HepG2 (cell line): ENCODE measurements around the gene UAP1L1. TPM values are rescaled to one million over a fixed set of nuclear protein-coding genes. Genes with fewer than 3 reads are reported as not detected.

Experiments used
- ADNP ChIP-seq: sonication (generic); formaldehyde crosslinking; IDR thresholded peaks from 2 replicates; pipeline ENCODE4 v1.4.0; 2020; ENCODE audit warnings: missing genetic modification reagents
- CEBPG ChIP-seq: IDR thresholded peaks from 2 replicates; pipeline ENCODE4 v1.6.1; 2016
- FOSL1 ChIP-seq: sonication (generic); formaldehyde crosslinking; IDR thresholded peaks from 2 replicates; pipeline ENCODE4 v1.9.0; 2021; ENCODE audit warnings: missing genetic modification reagents, borderline replicate concordance
- HNRNPH1 ChIP-seq: fragments of 200-400 bp; formaldehyde crosslinking; optimal IDR thresholded peaks from 2 replicates; pipeline ENCODE3; 2017; ENCODE audit warnings: mild to moderate bottlenecking, low read depth, low read length
- HNRNPLL ChIP-seq: fragments of 200-400 bp; formaldehyde crosslinking; IDR thresholded peaks from 2 replicates; pipeline ENCODE4 v1.6.1; 2017; ENCODE audit warnings: mild to moderate bottlenecking, low read depth, low read length; ENCODE audit not compliant: poor library complexity, severe bottlenecking
- IRF2 ChIP-seq: IDR thresholded peaks from 2 replicates; pipeline ENCODE4 v1.6.1; 2018; ENCODE audit warnings: missing genetic modification reagents, missing compliant biosample characterization
- NCOA1 ChIP-seq: sonication (generic); formaldehyde crosslinking; IDR thresholded peaks from 2 replicates; pipeline ENCODE4 v1.9.0; 2021; ENCODE audit warnings: missing genetic modification reagents
- NFRKB ChIP-seq: fragments of 450-650 bp; IDR thresholded peaks from 2 replicates; pipeline ENCODE4 v1.6.1; 2017
- NONO ChIP-seq, 2 experiments: fragments of 450-650 bp in 1 of 2; sonication (generic) in 1 of 2; formaldehyde crosslinking in 1 of 2; IDR thresholded peaks in 1 of 2; conservative IDR thresholded peaks in 1 of 2; 2 replicates each; pipeline versions ENCODE4 v1.6.1 to v1.8.0; 2017 to 2022; ENCODE audit warnings: mild to moderate bottlenecking in 1 of 2, missing genetic modification reagents in 1 of 2, moderate library complexity in 1 of 2
- NR2F2 ChIP-seq: IDR thresholded peaks from 2 replicates; pipeline ENCODE4 v1.6.1; 2012; ENCODE audit warnings: low read depth, inconsistent platforms, borderline replicate concordance
- POGZ ChIP-seq: sonication (generic); formaldehyde crosslinking; IDR thresholded peaks from 2 replicates; pipeline ENCODE4 v1.4.0; 2020; ENCODE audit warnings: mild to moderate bottlenecking, missing genetic modification reagents
- RAD21 ChIP-seq: fragments of 450-650 bp; formaldehyde crosslinking; IDR thresholded peaks from 2 replicates; pipeline ENCODE4 v1.5.0; 2020; ENCODE audit warnings: mild to moderate bottlenecking
- SMAD9 ChIP-seq: sonication (generic); formaldehyde crosslinking; IDR thresholded peaks from 2 replicates; pipeline ENCODE4 v1.5.1; 2020; ENCODE audit warnings: mild to moderate bottlenecking, missing genetic modification reagents
- SP4 ChIP-seq: sonication (generic); formaldehyde crosslinking; IDR thresholded peaks from 2 replicates; pipeline ENCODE4 v1.8.1; 2023; ENCODE audit warnings: mild to moderate bottlenecking, missing genetic modification reagents
- ZBTB3 ChIP-seq: sonication (generic); formaldehyde crosslinking; IDR thresholded peaks from 2 replicates; pipeline ENCODE4 v1.4.0; 2020; ENCODE audit warnings: low read depth, mild to moderate bottlenecking, moderate library complexity, missing genetic modification reagents, borderline replicate concordance
- ZMYM2 ChIP-seq: sonication (generic); formaldehyde crosslinking; IDR thresholded peaks from 2 replicates; pipeline ENCODE4 v1.8.0; 2022; ENCODE audit warnings: mild to moderate bottlenecking, missing genetic modification reagents
- ZMYM4 ChIP-seq: sonication (generic); formaldehyde crosslinking; IDR thresholded peaks from 2 replicates; pipeline ENCODE4 v1.8.1; 2023; ENCODE audit warnings: mild to moderate bottlenecking, missing genetic modification reagents
- ZNF225 ChIP-seq: sonication (generic); formaldehyde crosslinking; IDR thresholded peaks from 2 replicates; pipeline ENCODE4 v1.4.0; 2020; ENCODE audit warnings: mild to moderate bottlenecking, missing genetic modification reagents
- ZNF432 ChIP-seq: sonication (generic); formaldehyde crosslinking; IDR thresholded peaks from 2 replicates; pipeline ENCODE4 v1.5.0; 2020; ENCODE audit warnings: missing genetic modification reagents, mild to moderate bottlenecking, borderline replicate concordance
- ZNF614 ChIP-seq: IDR thresholded peaks from 2 replicates; pipeline ENCODE4 v1.6.1; 2018; ENCODE audit warnings: missing biosample characterization, missing genetic modification reagents, inconsistent platforms, borderline replicate concordance
- ZNF652 ChIP-seq: IDR thresholded peaks from 2 replicates; pipeline ENCODE4 v1.6.1; 2016; ENCODE audit warnings: low read depth, borderline replicate concordance
- polyA plus RNA-seq, 8 experiments: library from polyadenylated mRNA; depleted of rRNA in 3 of 8; stranded (reverse) in 7 of 8; unstranded in 1 of 8; fragments of >200 nt; fragmentation: Illumina TruSeq in 4 of 8; extraction: Trizol in 4 of 8; gene quantifications; 2 replicates each; pipeline versions ENCODE4 v1.2.1 to v1.2.3, GENCODE V29; 2011 to 2016; ENCODE audit warnings: low read depth in 4 of 8, missing spikeins in 1 of 8, mixed read lengths in 1 of 8; ENCODE audit not compliant: insufficient read depth in 1 of 8
- total RNA-seq, 5 experiments: library from RNA; depleted of rRNA; stranded (reverse); fragments of >200 nt; fragmentation: Illumina TruSeq; extraction: Trizol; gene quantifications; 2 replicates each; pipeline ENCODE4 v1.2.3, GENCODE V29; 2016; ENCODE audit warnings: low read depth in 1 of 5
- TF ChIP-seq, protein P1 (sequence below): IDR thresholded peaks from 2 replicates; pipeline ENCODE4 v1.6.1; 2012; ENCODE audit warnings: low read depth, low read length, improper control_type of control experiment
- TF ChIP-seq, protein P2 (sequence below): IDR thresholded peaks from 2 replicates; pipeline ENCODE4 v1.6.1; 2012; ENCODE audit warnings: low read length, improper control_type of control experiment
- TF ChIP-seq, protein P3 (sequence below): fragments of 450-650 bp; IDR thresholded peaks from 2 replicates; pipeline ENCODE4 v1.6.1; 2017
- TF ChIP-seq, protein P4 (sequence below), 2 experiments: fragments of 450-650 bp in 1 of 2; sonication (generic) in 1 of 2; formaldehyde crosslinking; IDR thresholded peaks; 2 replicates each; pipeline versions ENCODE4 v1.5.0 to v1.8.0; 2020 to 2022; ENCODE audit warnings: mild to moderate bottlenecking in 1 of 2, missing genetic modification reagents in 1 of 2

UAP1L1 gene
- total and polyA plus RNA-seq, 2 of the 13 experiments (the other 11 are each of a cell fraction or from before 2014, with no cell fraction given) = 5.4 to 6.4 TPM

- TF ChIP-seq, protein P1, sequence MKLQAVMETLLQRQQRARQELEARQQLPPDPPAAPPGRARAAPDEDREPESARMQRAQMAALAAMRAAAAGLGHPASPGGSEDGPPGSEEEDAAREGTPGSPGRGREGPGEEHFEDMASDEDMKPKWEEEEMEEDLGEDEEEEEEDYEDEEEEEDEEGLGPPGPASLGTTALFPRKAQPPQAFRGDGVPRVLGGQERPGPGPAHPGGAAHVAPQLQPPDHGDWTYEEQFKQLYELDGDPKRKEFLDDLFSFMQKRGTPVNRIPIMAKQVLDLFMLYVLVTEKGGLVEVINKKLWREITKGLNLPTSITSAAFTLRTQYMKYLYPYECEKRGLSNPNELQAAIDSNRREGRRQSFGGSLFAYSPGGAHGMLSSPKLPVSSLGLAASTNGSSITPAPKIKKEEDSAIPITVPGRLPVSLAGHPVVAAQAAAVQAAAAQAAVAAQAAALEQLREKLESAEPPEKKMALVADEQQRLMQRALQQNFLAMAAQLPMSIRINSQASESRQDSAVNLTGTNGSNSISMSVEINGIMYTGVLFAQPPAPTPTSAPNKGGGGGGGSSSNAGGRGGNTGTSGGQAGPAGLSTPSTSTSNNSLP = no peak
- TF ChIP-seq NR2F2 = no peak
- TF ChIP-seq SMAD9 (CRISPR knock-in tag) = no peak
- TF ChIP-seq NFRKB = no peak
- no peak for TF ChIP-seq FOSL1 (CRISPR knock-in tag)
- no peak for TF ChIP-seq IRF2 (CRISPR knock-in tag)
- TF ChIP-seq ZNF225 = peak; percentile 82; the same call in 1 of the 2 replicates
- TF ChIP-seq NONO (IDR thresholded peaks at IDR 0.05) = no peak
- TF ChIP-seq NONO (CRISPR knock-in tag; conservative IDR thresholded peaks at IDR 0.05) = no peak
- TF ChIP-seq, protein P2, sequence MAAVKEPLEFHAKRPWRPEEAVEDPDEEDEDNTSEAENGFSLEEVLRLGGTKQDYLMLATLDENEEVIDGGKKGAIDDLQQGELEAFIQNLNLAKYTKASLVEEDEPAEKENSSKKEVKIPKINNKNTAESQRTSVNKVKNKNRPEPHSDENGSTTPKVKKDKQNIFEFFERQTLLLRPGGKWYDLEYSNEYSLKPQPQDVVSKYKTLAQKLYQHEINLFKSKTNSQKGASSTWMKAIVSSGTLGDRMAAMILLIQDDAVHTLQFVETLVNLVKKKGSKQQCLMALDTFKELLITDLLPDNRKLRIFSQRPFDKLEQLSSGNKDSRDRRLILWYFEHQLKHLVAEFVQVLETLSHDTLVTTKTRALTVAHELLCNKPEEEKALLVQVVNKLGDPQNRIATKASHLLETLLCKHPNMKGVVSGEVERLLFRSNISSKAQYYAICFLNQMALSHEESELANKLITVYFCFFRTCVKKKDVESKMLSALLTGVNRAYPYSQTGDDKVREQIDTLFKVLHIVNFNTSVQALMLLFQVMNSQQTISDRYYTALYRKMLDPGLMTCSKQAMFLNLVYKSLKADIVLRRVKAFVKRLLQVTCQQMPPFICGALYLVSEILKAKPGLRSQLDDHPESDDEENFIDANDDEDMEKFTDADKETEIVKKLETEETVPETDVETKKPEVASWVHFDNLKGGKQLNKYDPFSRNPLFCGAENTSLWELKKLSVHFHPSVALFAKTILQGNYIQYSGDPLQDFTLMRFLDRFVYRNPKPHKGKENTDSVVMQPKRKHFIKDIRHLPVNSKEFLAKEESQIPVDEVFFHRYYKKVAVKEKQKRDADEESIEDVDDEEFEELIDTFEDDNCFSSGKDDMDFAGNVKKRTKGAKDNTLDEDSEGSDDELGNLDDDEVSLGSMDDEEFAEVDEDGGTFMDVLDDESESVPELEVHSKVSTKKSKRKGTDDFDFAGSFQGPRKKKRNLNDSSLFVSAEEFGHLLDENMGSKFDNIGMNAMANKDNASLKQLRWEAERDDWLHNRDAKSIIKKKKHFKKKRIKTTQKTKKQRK = no peak
- no peak; the same call in 1 of the 2 replicates for TF ChIP-seq RAD21 (CRISPR knock-in tag)
- no peak for TF ChIP-seq ZMYM4 (CRISPR knock-in tag)
- no peak for TF ChIP-seq CEBPG (CRISPR knock-in tag)
- TF ChIP-seq ZNF432 (CRISPR knock-in tag) = no peak
- TF ChIP-seq POGZ = peak; percentile 16; the same call in 1 of the 2 replicates
- no peak for TF ChIP-seq HNRNPLL
- TF ChIP-seq HNRNPH1 = no peak
- TF ChIP-seq NCOA1 (CRISPR knock-in tag) = no peak
- TF ChIP-seq ZNF652 (CRISPR knock-in tag) = no peak
- TF ChIP-seq, protein P3, sequence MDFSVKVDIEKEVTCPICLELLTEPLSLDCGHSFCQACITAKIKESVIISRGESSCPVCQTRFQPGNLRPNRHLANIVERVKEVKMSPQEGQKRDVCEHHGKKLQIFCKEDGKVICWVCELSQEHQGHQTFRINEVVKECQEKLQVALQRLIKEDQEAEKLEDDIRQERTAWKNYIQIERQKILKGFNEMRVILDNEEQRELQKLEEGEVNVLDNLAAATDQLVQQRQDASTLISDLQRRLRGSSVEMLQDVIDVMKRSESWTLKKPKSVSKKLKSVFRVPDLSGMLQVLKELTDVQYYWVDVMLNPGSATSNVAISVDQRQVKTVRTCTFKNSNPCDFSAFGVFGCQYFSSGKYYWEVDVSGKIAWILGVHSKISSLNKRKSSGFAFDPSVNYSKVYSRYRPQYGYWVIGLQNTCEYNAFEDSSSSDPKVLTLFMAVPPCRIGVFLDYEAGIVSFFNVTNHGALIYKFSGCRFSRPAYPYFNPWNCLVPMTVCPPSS = no peak
- TF ChIP-seq, protein P4, sequence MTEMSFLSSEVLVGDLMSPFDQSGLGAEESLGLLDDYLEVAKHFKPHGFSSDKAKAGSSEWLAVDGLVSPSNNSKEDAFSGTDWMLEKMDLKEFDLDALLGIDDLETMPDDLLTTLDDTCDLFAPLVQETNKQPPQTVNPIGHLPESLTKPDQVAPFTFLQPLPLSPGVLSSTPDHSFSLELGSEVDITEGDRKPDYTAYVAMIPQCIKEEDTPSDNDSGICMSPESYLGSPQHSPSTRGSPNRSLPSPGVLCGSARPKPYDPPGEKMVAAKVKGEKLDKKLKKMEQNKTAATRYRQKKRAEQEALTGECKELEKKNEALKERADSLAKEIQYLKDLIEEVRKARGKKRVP (CRISPR knock-in tag; IDR thresholded peaks at IDR 0.05) = no peak
- TF ChIP-seq ZNF614 (CRISPR knock-in tag) = no peak
- peak; percentile 47; the same call in 1 of the 2 replicates for TF ChIP-seq ZMYM2 (CRISPR knock-in tag)
- no peak for TF ChIP-seq ADNP
- 0 out of 2 replicates have a peak, but pooled peaks have one; percentile 53 for TF ChIP-seq ZBTB3 (CRISPR knock-in tag)
- no peak for TF ChIP-seq SP4 (CRISPR knock-in tag)
Measured at GRCh38 chr9:137085920-137086530, 8.7 kb downstream of the UAP1L1 start (continued).
